H1 (cell line): ENCODE measurements around the gene CSN3. TPM values are rescaled to one million over a fixed set of nuclear protein-coding genes. Genes with fewer than 3 reads are reported as not detected.

Source experiments
- CTCF ChIA-PET: fragments of 300-600 bp; sonication (Branson Sonifier 250); formaldehyde crosslinking; loops from one replicate; lab custom pipeline; 2021; ENCODE audit not compliant: partially characterized antibody; lab: Charles Lee
- POLR2A ChIA-PET: fragments of 300-600 bp; sonication (Branson Sonifier 250); formaldehyde crosslinking; loops from one replicate; lab custom pipeline; 2021; ENCODE audit warnings: inconsistent platforms; ENCODE audit not compliant: partially characterized antibody; lab: Charles Lee
- DNase-seq, 2 experiments: peaks; one replicate each; pipeline versions ENCODE4 v3.0.0 to v3.0.0-alpha.2; 2010 to 2022; ENCODE audit warnings: low spot score in 2 of 2, low read depth in 1 of 2, mixed read lengths in 1 of 2
- FAIRE-seq: peaks from 2 replicates; lab custom pipeline; 2011; peaks lifted over from hg19 to GRCh38; lab: Jason Lieb, UNC
- H2AFZ ChIP-seq: 2 replicates; pipeline ENCODE4 v1.8.1; 2012; ENCODE audit warnings: low read length, inconsistent platforms
- H2AK5ac ChIP-seq: 2 replicates; pipeline ENCODE4 v1.6.1; 2013; ENCODE audit warnings: low read depth, low read length
- H2BK120ac ChIP-seq: replicated peaks from 2 replicates; pipeline ENCODE3; 2013; ENCODE audit warnings: low read depth, low read length, inconsistent platforms
- H2BK12ac ChIP-seq: 2 replicates; pipeline ENCODE4 v1.6.1; 2013; ENCODE audit warnings: low read depth, low read length
- H2BK15ac ChIP-seq: 2 replicates; pipeline ENCODE4 v1.6.1; 2013; ENCODE audit warnings: low read length
- H2BK20ac ChIP-seq: 2 replicates; pipeline ENCODE4 v1.6.1; 2013; ENCODE audit warnings: low read length
- H2BK5ac ChIP-seq: 2 replicates; pipeline ENCODE4 v1.6.1; 2013; ENCODE audit warnings: low read depth, low read length
- H3K14ac ChIP-seq: 2 replicates; pipeline ENCODE4 v1.6.1; 2013; ENCODE audit warnings: inconsistent platforms; ENCODE audit not compliant: insufficient read length
- H3K18ac ChIP-seq: 2 replicates; pipeline ENCODE4 v1.6.1; 2013; ENCODE audit warnings: low read length; ENCODE audit errors: extremely low read depth
- H3K23ac ChIP-seq: 2 replicates; pipeline ENCODE4 v1.6.1; 2013; ENCODE audit warnings: inconsistent platforms; ENCODE audit not compliant: insufficient read length
- H3K23me2 ChIP-seq: 2 replicates; pipeline ENCODE4 v1.6.1; 2013; ENCODE audit warnings: low read depth, low read length
- H3K27ac ChIP-seq: 2 replicates; pipeline ENCODE4 v1.6.1; 2011; ENCODE audit warnings: low read depth, low read length, inconsistent platforms
- H3K27me3 ChIP-seq, 4 experiments: replicated peaks in 1 of 4; 1 replicate in 1 of 4; 2 replicates in 3 of 4; pipeline versions ENCODE4 v1.6.1 to v1.8.1; 2011 to 2013; ENCODE audit warnings: low read length in 3 of 4, mild to moderate bottlenecking in 3 of 4, inconsistent platforms in 2 of 4, mixed read lengths in 2 of 4, moderate library complexity in 1 of 4; ENCODE audit not compliant: control insufficient read depth in 3 of 4, insufficient read depth in 3 of 4; ENCODE audit errors: extremely low read depth in 1 of 4
- H3K36me3 ChIP-seq, 4 experiments: 2 replicates each; pipeline versions ENCODE4 v1.6.1 to v1.8.1; 2011 to 2013; ENCODE audit warnings: mild to moderate bottlenecking in 4 of 4, low read length in 3 of 4, moderate library complexity in 2 of 4, control low read depth in 1 of 4, inconsistent platforms in 1 of 4; ENCODE audit not compliant: insufficient read depth in 4 of 4, control insufficient read depth in 2 of 4
- H3K4ac ChIP-seq: replicated peaks from 2 replicates; pipeline ENCODE3; 2013; ENCODE audit warnings: low read length, low read depth, mixed read lengths, inconsistent platforms; ENCODE audit not compliant: insufficient read length
- H3K4me1 ChIP-seq, 4 experiments: replicated peaks in 1 of 4; 1 replicate in 1 of 4; 2 replicates in 3 of 4; pipeline versions ENCODE4 v1.6.1 to v1.8.1; 2011 to 2013; ENCODE audit warnings: low read length in 3 of 4, inconsistent platforms in 2 of 4, mixed read lengths in 1 of 4; ENCODE audit not compliant: insufficient read depth in 4 of 4, control insufficient read depth in 3 of 4
- H3K4me2 ChIP-seq, 2 experiments: 2 replicates each; pipeline versions ENCODE4 v1.6.1 to v1.8.1; 2011 to 2013; ENCODE audit warnings: low read depth in 2 of 2, low read length in 2 of 2, control low read depth in 1 of 2, inconsistent platforms in 1 of 2, mild to moderate bottlenecking in 1 of 2; ENCODE audit not compliant: insufficient read depth in 1 of 2
- H3K4me3 ChIP-seq, 4 experiments: fragments of 200-600, 300-600 bp in 1 of 4; sonication (generic), shearing (Covaris generic), sonication (Bioruptor Twin) in 1 of 4; 2 replicates each; pipeline versions ENCODE4 v1.5.1 to v1.8.1; 2011 to 2016; ENCODE audit warnings: low read length in 4 of 4, low read depth in 3 of 4, control low read depth in 2 of 4, inconsistent platforms in 2 of 4, mild to moderate bottlenecking in 2 of 4, mixed read lengths in 1 of 4, moderate library complexity in 1 of 4; ENCODE audit not compliant: insufficient read depth in 2 of 4; ENCODE audit errors: extremely low read depth in 1 of 4
- H3K56ac ChIP-seq: replicated peaks from 2 replicates; pipeline ENCODE3; 2013; ENCODE audit warnings: low read depth, mild to moderate bottlenecking, mixed read lengths, low read length, inconsistent platforms; ENCODE audit not compliant: insufficient read length
- H3K79me1 ChIP-seq: 2 replicates; pipeline ENCODE4 v1.6.1; 2013; ENCODE audit warnings: low read depth, low read length, control low read depth
- H3K79me2 ChIP-seq, 2 experiments: 2 replicates each; pipeline versions ENCODE4 v1.6.1 to v1.8.1; 2012 to 2013; ENCODE audit warnings: low read length in 2 of 2, mild to moderate bottlenecking in 2 of 2, inconsistent platforms in 1 of 2; ENCODE audit not compliant: insufficient read depth in 2 of 2, control insufficient read depth in 1 of 2
- H3K9ac ChIP-seq, 4 experiments: replicated peaks in 1 of 4; 1 replicate in 1 of 4; 2 replicates in 3 of 4; pipeline versions ENCODE4 v1.6.1 to v1.8.1; 2011 to 2013; ENCODE audit warnings: low read depth in 3 of 4, low read length in 3 of 4, control low read depth in 2 of 4, mild to moderate bottlenecking in 2 of 4, moderate library complexity in 2 of 4, inconsistent platforms in 1 of 4; ENCODE audit errors: extremely low read depth in 1 of 4
- H3K9me3 ChIP-seq, 2 experiments: 2 replicates each; pipeline versions ENCODE4 v1.6.1 to v1.8.1; 2012 to 2013; ENCODE audit warnings: mild to moderate bottlenecking in 2 of 2, moderate library complexity in 2 of 2, control low read depth in 1 of 2, inconsistent platforms in 1 of 2, low read depth in 1 of 2, low read length in 1 of 2, mixed read lengths in 1 of 2; ENCODE audit not compliant: insufficient read depth in 2 of 2
- H4K20me1 ChIP-seq, 2 experiments: replicated peaks in 1 of 2; 2 replicates each; pipeline versions ENCODE3 to v1.8.1; 2011 to 2013; ENCODE audit warnings: inconsistent platforms in 2 of 2, low read length in 2 of 2, mild to moderate bottlenecking in 1 of 2; ENCODE audit not compliant: insufficient read depth in 2 of 2, control insufficient read depth in 1 of 2
- H4K5ac ChIP-seq: 2 replicates; pipeline ENCODE4 v1.6.1; 2013; ENCODE audit warnings: low read length, low read depth, mixed read lengths, inconsistent platforms; ENCODE audit not compliant: insufficient read length
- H4K8ac ChIP-seq: 2 replicates; pipeline ENCODE4 v1.8.0; 2013; ENCODE audit warnings: mild to moderate bottlenecking, moderate library complexity, low read length, inconsistent platforms; ENCODE audit not compliant: insufficient read depth; ENCODE audit errors: extremely low read depth
- H4K91ac ChIP-seq: replicated peaks from 2 replicates; pipeline ENCODE3; 2013; ENCODE audit warnings: low read length, mixed read lengths, inconsistent platforms; ENCODE audit not compliant: insufficient read length
- BRCA1 ChIP-seq: IDR thresholded peaks from 2 replicates; pipeline ENCODE4 v1.6.1; 2012; ENCODE audit warnings: low read depth, low read length, improper control_type of control experiment
- EP300 ChIP-seq, 2 experiments: IDR thresholded peaks; 1 replicate in 1 of 2; 2 replicates in 1 of 2; pipeline ENCODE4 v1.6.1; 2011 to 2012; ENCODE audit warnings: low read depth in 2 of 2, low read length in 2 of 2, mild to moderate bottlenecking in 2 of 2, borderline replicate concordance in 1 of 2, inconsistent platforms in 1 of 2, moderate library complexity in 1 of 2
- FOSL1 ChIP-seq: IDR thresholded peaks from 2 replicates; pipeline ENCODE4 v1.6.1; 2011; ENCODE audit warnings: mild to moderate bottlenecking, low read depth, low read length, moderate library complexity; ENCODE audit not compliant: insufficient read depth
- NANOG ChIP-seq: IDR thresholded peaks from 2 replicates; pipeline ENCODE4 v1.6.1; 2011; ENCODE audit warnings: low read length, low read depth, mild to moderate bottlenecking, inconsistent platforms; ENCODE audit not compliant: insufficient read depth, poor library complexity, severe bottlenecking
- POU5F1 ChIP-seq: IDR thresholded peaks from 2 replicates; pipeline ENCODE4 v1.6.1; 2011; ENCODE audit warnings: low read depth, mild to moderate bottlenecking, low read length, moderate library complexity
- SIX5 ChIP-seq: IDR thresholded peaks from 2 replicates; pipeline ENCODE4 v1.6.1; 2011; ENCODE audit warnings: mild to moderate bottlenecking, low read depth, low read length
- SP4 ChIP-seq: IDR thresholded peaks from 2 replicates; pipeline ENCODE4 v1.6.1; 2012; ENCODE audit warnings: low read length, inconsistent platforms
- SRF ChIP-seq: IDR thresholded peaks from 2 replicates; pipeline ENCODE4 v1.6.1; 2011; ENCODE audit warnings: mild to moderate bottlenecking, low read depth, low read length, moderate library complexity
- TAF1 ChIP-seq: IDR thresholded peaks from 2 replicates; pipeline ENCODE4 v1.6.1; 2011; ENCODE audit warnings: mild to moderate bottlenecking, low read depth, low read length
- WGBS, 2 experiments: shearing (Covaris generic) in 1 of 2; methylation state at CpG; one replicate each; pipeline versions ENCODE4 v1.1.6 to v1.1.7; 2013 to 2015; ENCODE audit warnings: low lambda C conversion rate in 2 of 2, mixed read lengths in 2 of 2, inconsistent platforms in 1 of 2, low coverage in 1 of 2, missing lambda C conversion rate in 1 of 2; ENCODE audit not compliant: insufficient replicate concordance in 2 of 2, insufficient coverage in 1 of 2, insufficient read length in 1 of 2; ENCODE audit errors: extremely low coverage in 1 of 2, missing lambda C conversion rate in 1 of 2; 5-methylcytosine and 5-hydroxymethylcytosine counted together
- polyA plus RNA-seq, 7 experiments: library from polyadenylated mRNA; depleted of rRNA in 3 of 7; stranded (reverse) in 5 of 7; unstranded in 2 of 7; fragments of >200 nt in 5 of 7; fragments of 200-250 nt in 2 of 7; gene quantifications; 1 replicate in 5 of 7; 2 replicates in 1 of 7; 4 replicates in 1 of 7; pipeline versions ENCODE4 v1.2.1 to v1.2.3, GENCODE V29; 2011 to 2013; ENCODE audit warnings: missing spikeins in 2 of 7, mixed read lengths in 2 of 7
- total RNA-seq: library from RNA; stranded (reverse); fragmentation: NEBNext Ultra II Directional; extraction: Animal tissue kit (Norgen Biotek cat#: 25700); gene quantifications from 2 replicates; pipeline ENCODE4 v1.2.1, GENCODE V29; 2021
- TF ChIP-seq, protein P1 (sequence below): IDR thresholded peaks from 2 replicates; pipeline ENCODE4 v1.6.1; 2011; ENCODE audit warnings: low read length, improper control_type of control experiment

Gene CSN3
- total and polyA plus RNA-seq, 2 of the 8 experiments (the other 6 are each of a cell fraction or from before 2014, with no cell fraction given), result not detected

DNA sequence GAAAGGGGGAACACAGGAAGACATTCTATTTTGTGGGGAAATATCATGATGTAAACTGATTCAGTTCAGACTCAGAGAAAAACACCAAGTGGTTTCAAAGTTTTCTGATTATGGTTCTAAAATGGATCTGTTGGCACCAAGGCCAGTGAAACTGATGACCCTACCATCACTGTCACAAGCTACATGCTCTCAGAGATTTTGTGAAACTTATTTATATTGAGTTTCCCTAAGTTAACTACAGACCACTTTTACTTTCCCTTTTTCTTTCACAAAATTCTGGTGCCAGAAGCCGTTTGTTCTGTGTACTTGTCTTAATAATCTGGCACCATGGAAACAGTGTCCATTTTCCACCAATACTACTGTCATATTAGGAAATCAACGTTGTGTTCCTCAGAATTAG, 48.9 kb downstream of the CSN3 start:
- H2AK5ac ChIP-seq, result no peak overlapping the region
- H4K5ac ChIP-seq, result no peak overlapping the region
- H3K23ac ChIP-seq, result no peak overlapping the region
- no peaks in the 10 kb centered on the region for H3K79me1 ChIP-seq
- no peak overlapping the region for H2BK20ac ChIP-seq
- H3K9ac ChIP-seq, result no peak overlapping the region
- H3K23me2 ChIP-seq, result no peaks in the 10 kb centered on the region
- no peak overlapping the region for H2BK120ac ChIP-seq
- no peaks in the 10 kb centered on the region for H3K4me1 ChIP-seq
- no peak overlapping the region for H3K4me3 ChIP-seq
- H3K36me3 ChIP-seq, result no peaks in the 10 kb centered on the region
- H2BK5ac ChIP-seq, result no peak overlapping the region
- DNase-seq, result no peak
- H2BK15ac ChIP-seq, result no peak overlapping the region
- no peak overlapping the region for H4K91ac ChIP-seq
- no peak overlapping the region for H4K8ac ChIP-seq
- TF ChIP-seq SRF (no peak), FOSL1 (no peak), SP4 (no peak), TAF1 (no peak), EP300 (IDR thresholded peaks at IDR 0.05; ENCODE audit: borderline replicate concordance in 1 of 2, low read depth in 2 of 2, low read length in 2 of 2) (no peak), POU5F1 (no peak), SIX5 (no peak), BRCA1 (no peak), NANOG (no peak)
- TF ChIP-seq, protein P1, sequence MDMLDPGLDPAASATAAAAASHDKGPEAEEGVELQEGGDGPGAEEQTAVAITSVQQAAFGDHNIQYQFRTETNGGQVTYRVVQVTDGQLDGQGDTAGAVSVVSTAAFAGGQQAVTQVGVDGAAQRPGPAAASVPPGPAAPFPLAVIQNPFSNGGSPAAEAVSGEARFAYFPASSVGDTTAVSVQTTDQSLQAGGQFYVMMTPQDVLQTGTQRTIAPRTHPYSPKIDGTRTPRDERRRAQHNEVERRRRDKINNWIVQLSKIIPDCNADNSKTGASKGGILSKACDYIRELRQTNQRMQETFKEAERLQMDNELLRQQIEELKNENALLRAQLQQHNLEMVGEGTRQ, result no peak
- H3K9me3 ChIP-seq, result no peaks in the 10 kb centered on the region
- no peak overlapping the region for H3K27ac ChIP-seq
- CTCF ChIA-PET, result no interaction called here
- no peaks in the 10 kb centered on the region for H4K20me1 ChIP-seq
- WGBS, 2 experiments, result 88% methylated on average over 2 of the region's 2 CpGs; no CpG with 5 or more reads in 1 of the 2 experiments
- no peaks in the 10 kb centered on the region for H3K79me2 ChIP-seq
- H3K4ac ChIP-seq, result no peak overlapping the region
- no peak overlapping the region for H3K18ac ChIP-seq
- H2BK12ac ChIP-seq, result no peak overlapping the region
- FAIRE-seq, result no peak
- no peak overlapping the region for H3K56ac ChIP-seq
- POLR2A ChIA-PET, result no interaction called here
- H2AFZ ChIP-seq, result no peak overlapping the region
- H3K4me2 ChIP-seq, result no peak overlapping the region
- H3K14ac ChIP-seq, result no peak overlapping the region
- no peaks in the 10 kb centered on the region for H3K27me3 ChIP-seq
